Type B pancreatic cell (in vitro differentiated cells): Measurements from ENCODE around the gene NEK2. TPM values are rescaled to one million over a fixed set of nuclear protein-coding genes. Genes with fewer than 3 reads are reported as not detected.

Source experiments
- DNase-seq: peaks from one replicate; pipeline ENCODE4 v3.0.0; 2021; ENCODE audit warnings: mixed read lengths; ENCODE audit not compliant: unreplicated experiment; ENCODE audit errors: extremely low spot score
- H3K27ac Mint-ChIP-seq: 2 replicates; pipeline ENCODE4 v1.8.0; 2021; ENCODE audit warnings: mild to moderate bottlenecking, mixed read lengths
- H3K27me3 Mint-ChIP-seq: 2 replicates; pipeline ENCODE4 v1.8.0; 2021; ENCODE audit warnings: mixed read lengths
- H3K36me3 Mint-ChIP-seq: 2 replicates; pipeline ENCODE4 v1.8.0; 2021; ENCODE audit warnings: mixed read lengths
- H3K4me1 Mint-ChIP-seq: one replicate; pipeline ENCODE4 v1.8.0; 2021; ENCODE audit warnings: mixed read lengths; ENCODE audit not compliant: unreplicated experiment
- H3K4me3 Mint-ChIP-seq: 2 replicates; pipeline ENCODE4 v1.8.0; 2021; ENCODE audit warnings: mild to moderate bottlenecking, mixed read lengths
- H3K9me3 Mint-ChIP-seq: 2 replicates; pipeline ENCODE4 v1.8.0; 2021; ENCODE audit warnings: mixed read lengths
- total RNA-seq: library from RNA; stranded (reverse); gene quantifications from 2 replicates; pipeline ENCODE4 v1.2.1, GENCODE V29; 2021; ENCODE audit warnings: low replicate concordance
- TF ChIP-seq, protein P1 (sequence below): fragments of 200-600 bp; sonication (generic); conservative IDR thresholded peaks from 2 replicates; pipeline ENCODE4 v1.5.0; 2021; ENCODE audit warnings: antibody characterized with exemption, mild to moderate bottlenecking

Gene NEK2
- total RNA-seq, 1 donor from 2014 or later: 23.4 TPM

DNA sequence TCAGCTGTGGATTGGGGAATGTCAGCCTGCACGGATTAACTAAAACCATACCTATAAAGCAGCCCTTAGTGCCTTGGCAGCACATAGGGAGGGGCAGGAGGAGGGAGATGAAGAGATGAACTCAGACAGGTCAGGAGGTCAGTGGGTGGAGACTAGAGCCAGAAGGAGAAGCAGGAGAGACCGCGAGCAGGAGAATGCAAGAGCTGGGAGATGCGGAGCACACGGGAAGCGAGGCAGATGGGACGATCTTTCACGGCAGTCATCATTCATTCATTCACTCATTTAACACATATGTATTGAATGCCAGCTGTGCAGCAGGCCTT lies 41.9 kb downstream of the NEK2 start:
- Mint-ChIP-seq H3K4me1 (peaks cover 6% of the 10 kb centered on the region), H3K27me3 (peaks cover 6% of the 10 kb centered on the region), H3K27ac (no peak overlapping the region), H3K4me3 (no peak overlapping the region), H3K36me3 (no peaks in the 10 kb centered on the region), H3K9me3 (no peaks in the 10 kb centered on the region)
- TF ChIP-seq, protein P1, sequence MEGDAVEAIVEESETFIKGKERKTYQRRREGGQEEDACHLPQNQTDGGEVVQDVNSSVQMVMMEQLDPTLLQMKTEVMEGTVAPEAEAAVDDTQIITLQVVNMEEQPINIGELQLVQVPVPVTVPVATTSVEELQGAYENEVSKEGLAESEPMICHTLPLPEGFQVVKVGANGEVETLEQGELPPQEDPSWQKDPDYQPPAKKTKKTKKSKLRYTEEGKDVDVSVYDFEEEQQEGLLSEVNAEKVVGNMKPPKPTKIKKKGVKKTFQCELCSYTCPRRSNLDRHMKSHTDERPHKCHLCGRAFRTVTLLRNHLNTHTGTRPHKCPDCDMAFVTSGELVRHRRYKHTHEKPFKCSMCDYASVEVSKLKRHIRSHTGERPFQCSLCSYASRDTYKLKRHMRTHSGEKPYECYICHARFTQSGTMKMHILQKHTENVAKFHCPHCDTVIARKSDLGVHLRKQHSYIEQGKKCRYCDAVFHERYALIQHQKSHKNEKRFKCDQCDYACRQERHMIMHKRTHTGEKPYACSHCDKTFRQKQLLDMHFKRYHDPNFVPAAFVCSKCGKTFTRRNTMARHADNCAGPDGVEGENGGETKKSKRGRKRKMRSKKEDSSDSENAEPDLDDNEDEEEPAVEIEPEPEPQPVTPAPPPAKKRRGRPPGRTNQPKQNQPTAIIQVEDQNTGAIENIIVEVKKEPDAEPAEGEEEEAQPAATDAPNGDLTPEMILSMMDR: no peak
- DNase-seq: no peak

DNA sequence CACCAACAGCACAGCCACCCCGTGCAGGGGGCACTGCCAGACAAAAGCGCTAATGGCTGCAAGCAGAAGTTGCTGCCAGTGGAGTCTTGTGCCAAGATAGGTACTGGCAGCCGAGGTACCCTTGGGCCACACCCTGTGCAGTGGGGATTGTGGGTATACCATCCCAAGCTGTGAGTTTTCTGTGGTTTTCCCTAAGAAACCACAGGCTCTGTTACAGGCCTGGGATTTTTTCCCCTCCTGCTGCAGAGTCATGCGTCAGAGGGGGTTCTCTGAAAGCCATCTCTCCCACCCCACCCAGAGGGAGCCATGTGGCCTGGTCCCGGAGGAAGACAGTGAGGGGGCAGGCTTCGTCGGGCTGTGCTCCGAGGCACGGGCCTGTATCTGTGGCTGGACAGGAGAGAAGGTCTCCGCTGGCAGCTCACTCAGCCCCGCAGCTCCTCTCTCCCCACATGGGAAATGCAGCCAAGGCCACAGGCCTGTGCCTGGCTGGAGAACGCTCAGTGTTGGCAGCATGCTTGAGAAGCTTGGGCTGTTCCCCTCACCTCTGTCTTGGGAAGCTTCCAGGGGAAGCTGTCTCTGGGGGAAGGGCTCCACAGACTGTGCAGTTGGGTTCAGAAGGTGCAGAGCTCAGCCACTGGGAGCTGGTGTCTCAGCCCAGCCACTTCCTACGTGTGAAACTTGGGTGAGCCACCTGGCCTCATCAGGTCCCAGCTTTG lies 42.5 kb downstream of the NEK2 start:
- no peaks in the 10 kb centered on the region for H3K36me3 Mint-ChIP-seq
- H3K27me3 Mint-ChIP-seq: peaks cover 6% of the 10 kb centered on the region
- TF ChIP-seq, protein P1: no peak
- no peak overlapping the region for H3K27ac Mint-ChIP-seq
- no peaks in the 10 kb centered on the region for H3K9me3 Mint-ChIP-seq
- H3K4me1 Mint-ChIP-seq: peaks cover 6% of the 10 kb centered on the region
- no peak overlapping the region for H3K4me3 Mint-ChIP-seq
- DNase-seq: no peak

DNA sequence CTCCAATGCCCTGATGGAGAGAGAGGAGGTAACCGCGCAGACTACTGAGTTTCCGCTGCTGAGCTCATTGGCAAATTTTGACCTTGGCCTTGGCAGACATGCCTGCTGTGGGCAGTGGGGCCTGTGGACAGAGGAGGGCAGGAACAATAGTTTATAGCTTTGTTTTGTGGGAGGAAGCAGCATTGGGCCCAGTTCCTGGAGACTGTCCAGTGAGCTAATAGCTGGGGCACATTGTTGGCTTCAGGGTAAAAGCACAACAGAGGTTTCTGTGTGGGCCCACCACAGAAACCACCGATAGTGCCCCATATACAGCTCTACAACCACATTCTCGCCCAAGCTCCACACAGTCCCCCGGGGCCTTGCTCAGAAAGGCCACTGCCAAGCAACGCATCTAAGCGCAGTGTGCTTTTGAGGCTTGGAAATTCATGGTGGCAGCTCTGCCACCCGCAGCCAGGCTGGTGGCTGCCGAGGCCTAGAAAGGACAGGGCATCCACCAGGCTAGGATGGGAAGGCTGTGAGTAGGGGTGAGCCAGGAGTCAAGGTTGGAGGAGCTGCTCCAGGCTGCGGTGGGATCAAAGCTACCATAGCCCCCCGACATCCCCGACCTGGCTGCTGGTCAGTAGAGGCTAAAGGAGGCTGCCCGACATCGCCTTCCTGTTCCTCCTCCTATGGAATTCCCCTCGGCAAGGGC lies 43.2 kb downstream of the NEK2 start:
- Mint-ChIP-seq H3K36me3 (no peaks in the 10 kb centered on the region), H3K4me3 (no peak overlapping the region), H3K27ac (no peak overlapping the region), H3K4me1 (peaks cover 6% of the 10 kb centered on the region), H3K27me3 (peaks cover 6% of the 10 kb centered on the region), H3K9me3 (no peaks in the 10 kb centered on the region)
- DNase-seq: no peak
- TF ChIP-seq, protein P1: no peak

DNA sequence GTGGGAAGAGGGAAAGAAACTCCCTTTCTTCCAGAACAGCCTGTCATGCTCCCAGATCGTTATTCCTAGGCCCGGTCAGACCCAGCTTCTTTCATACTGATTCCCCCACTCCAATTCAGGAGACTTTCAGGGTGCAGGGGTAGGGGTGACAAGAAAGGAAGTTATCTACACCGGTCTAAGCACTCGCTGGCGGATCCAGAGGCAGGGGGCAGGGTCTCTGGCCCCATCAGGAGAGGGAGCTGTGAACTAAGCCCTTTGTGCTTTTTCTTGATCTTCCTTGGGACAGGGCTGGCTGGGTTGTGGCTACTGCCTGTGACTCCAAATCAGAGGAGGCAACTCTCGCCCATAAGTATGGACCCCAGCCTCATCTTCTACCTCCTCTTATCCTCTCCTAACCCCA lies 44.3 kb downstream of the NEK2 start:
- TF ChIP-seq, protein P1: no peak
- DNase-seq: no peak
- Mint-ChIP-seq H3K4me1 (peaks cover 6% of the 10 kb centered on the region), H3K27me3 (peaks cover 6% of the 10 kb centered on the region), H3K27ac (no peak overlapping the region), H3K9me3 (no peaks in the 10 kb centered on the region), H3K36me3 (no peaks in the 10 kb centered on the region), H3K4me3 (no peak overlapping the region)

DNA sequence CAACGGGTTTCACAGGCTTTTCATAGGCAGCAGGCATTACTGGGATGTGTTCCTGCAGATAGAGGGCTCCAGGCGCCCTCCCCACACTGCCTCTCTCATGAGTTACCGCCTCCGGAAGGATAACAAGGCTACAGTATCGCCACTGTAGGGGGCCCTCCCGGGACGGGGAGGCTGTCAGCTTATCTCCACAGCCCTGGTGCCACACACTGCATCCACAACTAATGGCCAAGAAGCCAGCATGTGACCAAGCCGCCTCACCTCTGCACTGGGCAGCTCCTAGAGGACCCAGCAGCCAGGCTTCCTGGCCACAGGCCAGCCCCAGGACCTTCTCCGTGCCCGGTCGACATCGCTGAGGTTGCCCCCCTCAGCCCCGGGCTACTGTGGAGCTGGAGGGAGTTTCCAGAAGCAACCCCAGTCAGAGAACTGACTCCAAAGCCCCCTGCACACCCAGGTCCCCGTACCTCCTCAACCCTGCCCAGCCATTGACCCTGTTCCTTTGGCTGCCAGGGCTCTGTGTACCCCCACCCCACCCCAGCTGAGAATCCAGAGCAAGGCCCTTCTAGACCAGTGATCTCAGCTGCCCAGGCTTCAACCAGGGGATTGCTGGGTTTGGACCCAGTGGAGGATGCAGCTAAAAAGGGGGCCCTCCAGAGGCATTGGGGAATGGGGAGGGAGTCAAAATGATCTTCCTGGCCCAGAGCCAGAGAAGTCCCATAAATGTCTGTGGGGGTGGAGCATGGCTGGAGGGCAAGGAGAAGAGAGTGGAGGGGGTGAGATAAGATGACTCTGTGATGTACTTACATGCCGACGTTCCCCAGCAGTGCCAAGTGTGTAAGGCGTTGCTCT lies 45.0 kb downstream of the NEK2 start:
- H3K9me3 Mint-ChIP-seq: no peaks in the 10 kb centered on the region
- H3K4me3 Mint-ChIP-seq: no peak overlapping the region
- H3K36me3 Mint-ChIP-seq: no peaks in the 10 kb centered on the region
- no peak overlapping the region for H3K27ac Mint-ChIP-seq
- no peak for DNase-seq
- peaks cover 6% of the 10 kb centered on the region for H3K27me3 Mint-ChIP-seq
- TF ChIP-seq, protein P1: no peak
- peaks cover 6% of the 10 kb centered on the region for H3K4me1 Mint-ChIP-seq
